ENCODE data around the gene TNK2. TPM values are rescaled to one million over a fixed set of nuclear protein-coding genes. Genes with fewer than 3 reads are reported as not detected.

TNK2 gene
- polyA plus RNA-seq, 2 of the 4 experiments (the other 2 are of a cell fraction), result 2.2 to 12.5 TPM

- TF ChIP-seq MAZ (IDR thresholded peaks at IDR 0.05; ENCODE audit: borderline replicate concordance, low read depth, low read length) (no peak), KDM5A (IDR thresholded peaks at IDR 0.05) (no peak), HOXB13 (CRISPR knock-in tag; IDR thresholded peaks at IDR 0.05; ENCODE audit: low read depth) (no peak), FOSL2 (IDR thresholded peaks at IDR 0.05) (no peak), FOSL2 (CRISPR knock-in tag; IDR thresholded peaks at IDR 0.05) (no peak), MAFK (IDR thresholded peaks at IDR 0.05; ENCODE audit: partially characterized antibody) (no peak), CBX2 (IDR thresholded peaks at IDR 0.05; ENCODE audit: borderline replicate concordance, low read depth) (no peak), POLR2AphosphoS2 (conservative IDR thresholded peaks at IDR 0.05; ENCODE audit: low read length) (no peak), USF2 (IDR thresholded peaks at IDR 0.05) (no peak), EHF (CRISPR knock-in tag; IDR thresholded peaks at IDR 0.05) (no peak), ESRRA (IDR thresholded peaks at IDR 0.05; ENCODE audit: borderline replicate concordance, low read length) (no peak), TP53 (CRISPR knock-in tag; IDR thresholded peaks at IDR 0.05) (no peak), HOXA7 (CRISPR knock-in tag; IDR thresholded peaks at IDR 0.05) (no peak), NR3C1 (IDR thresholded peaks at IDR 0.05) (no peak), BHLHE40 (IDR thresholded peaks at IDR 0.05; ENCODE audit: low read depth, low read length) (no peak), MYC (IDR thresholded peaks at IDR 0.05; ENCODE audit: borderline replicate concordance, low read length) (no peak), ZNF302 (CRISPR knock-in tag; IDR thresholded peaks at IDR 0.05) (no peak), KDM1A (IDR thresholded peaks at IDR 0.05; ENCODE audit: low read depth) (no peak)
- TF ChIP-seq, protein P1, sequence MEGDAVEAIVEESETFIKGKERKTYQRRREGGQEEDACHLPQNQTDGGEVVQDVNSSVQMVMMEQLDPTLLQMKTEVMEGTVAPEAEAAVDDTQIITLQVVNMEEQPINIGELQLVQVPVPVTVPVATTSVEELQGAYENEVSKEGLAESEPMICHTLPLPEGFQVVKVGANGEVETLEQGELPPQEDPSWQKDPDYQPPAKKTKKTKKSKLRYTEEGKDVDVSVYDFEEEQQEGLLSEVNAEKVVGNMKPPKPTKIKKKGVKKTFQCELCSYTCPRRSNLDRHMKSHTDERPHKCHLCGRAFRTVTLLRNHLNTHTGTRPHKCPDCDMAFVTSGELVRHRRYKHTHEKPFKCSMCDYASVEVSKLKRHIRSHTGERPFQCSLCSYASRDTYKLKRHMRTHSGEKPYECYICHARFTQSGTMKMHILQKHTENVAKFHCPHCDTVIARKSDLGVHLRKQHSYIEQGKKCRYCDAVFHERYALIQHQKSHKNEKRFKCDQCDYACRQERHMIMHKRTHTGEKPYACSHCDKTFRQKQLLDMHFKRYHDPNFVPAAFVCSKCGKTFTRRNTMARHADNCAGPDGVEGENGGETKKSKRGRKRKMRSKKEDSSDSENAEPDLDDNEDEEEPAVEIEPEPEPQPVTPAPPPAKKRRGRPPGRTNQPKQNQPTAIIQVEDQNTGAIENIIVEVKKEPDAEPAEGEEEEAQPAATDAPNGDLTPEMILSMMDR (IDR thresholded peaks at IDR 0.05), result no peak
- WGBS (ENCODE audit: missing lambda C conversion rate), result 84% methylated on average over 10 of the region's 11 CpGs
- H3K9me3 ChIP-seq, result no peaks in the 10 kb centered on the region
- ChIA-PET CTCF (interaction anchor here (1.0 to 11.5 kb wide), 8 partner anchors 11 to 196 kb away, joined by 3 to 207 read pairs (median 12); no protein-coding TSS in a partner anchor), POLR2A (no interaction called here)
- no peak for FAIRE-seq
- H3K4me2 ChIP-seq, result no peak overlapping the region
- H3K27ac ChIP-seq, result no peak overlapping the region
- H3K4me1 ChIP-seq, result peaks cover 26% of the 10 kb centered on the region
- DNase-seq (ENCODE audit: low read depth in 1 of 2, low spot score in 1 of 2), result no peak
- ATAC-seq, result no peak
- no peak overlapping the region for H3K4me3 ChIP-seq
These were observed 5.0 kb upstream of the TNK2 start for GRCh38 chr3:195913382-195913781.

GRCh38 chr3:195911946-195912270 is 3.6 kb upstream of the TNK2 start:
- H3K4me3 ChIP-seq, result no peak overlapping the region

More at GRCh38 chr3:195911946-195912270, 3.6 kb upstream of the TNK2 start:
- Histone ChIP-seq H3K27ac (peak overlapping the region; percentile 38 to 67; a peak in 4 of 6 replicates), H3K4me2 (0 out of 3 replicates have a peak overlapping the region, but pooled peaks have one; percentile 19), H3K9me3 (no peaks in the 10 kb centered on the region), H3K4me1 (peaks cover 33% of the 10 kb centered on the region)
- peak in 1 of 2 experiments; percentile 33 for DNase-seq (ENCODE audit: low read depth in 1 of 2, low spot score in 1 of 2)
- ChIA-PET CTCF (interaction anchor here (0.7 to 11.5 kb wide), 6 partner anchors 14 to 262 kb away, joined by 3 to 207 read pairs (median 4); no protein-coding TSS in a partner anchor), POLR2A (interaction anchor here (1.2 kb wide), 1 partner anchor 9 kb away, joined by 3 read pairs; no protein-coding TSS in a partner anchor)
- 54% methylated on average over 4 of the region's 4 CpGs for WGBS (ENCODE audit: missing lambda C conversion rate)
- no peak for FAIRE-seq
- TF ChIP-seq GATA3 (IDR thresholded peaks at IDR 0.05; ENCODE audit: borderline replicate concordance), result no peak
- TF ChIP-seq HEYL (CRISPR knock-in tag; IDR thresholded peaks at IDR 0.05), result no peak
- no peak for TF ChIP-seq HOXB13 (CRISPR knock-in tag; IDR thresholded peaks at IDR 0.05; ENCODE audit: low read depth)
- TF ChIP-seq PBX3 (IDR thresholded peaks at IDR 0.05), result no peak
- no peak for TF ChIP-seq MYC (IDR thresholded peaks at IDR 0.05; ENCODE audit: borderline replicate concordance, low read length)
- TF ChIP-seq HOXA7 (CRISPR knock-in tag; IDR thresholded peaks at IDR 0.05), result no peak
- TF ChIP-seq FOSB (CRISPR knock-in tag; IDR thresholded peaks at IDR 0.05), result no peak
- TF ChIP-seq, protein P2, sequence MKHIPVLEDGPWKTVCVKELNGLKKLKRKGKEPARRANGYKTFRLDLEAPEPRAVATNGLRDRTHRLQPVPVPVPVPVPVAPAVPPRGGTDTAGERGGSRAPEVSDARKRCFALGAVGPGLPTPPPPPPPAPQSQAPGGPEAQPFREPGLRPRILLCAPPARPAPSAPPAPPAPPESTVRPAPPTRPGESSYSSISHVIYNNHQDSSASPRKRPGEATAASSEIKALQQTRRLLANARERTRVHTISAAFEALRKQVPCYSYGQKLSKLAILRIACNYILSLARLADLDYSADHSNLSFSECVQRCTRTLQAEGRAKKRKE (CRISPR knock-in tag; IDR thresholded peaks at IDR 0.05; ENCODE audit: low read depth), result no peak
- no peak for TF ChIP-seq CBX2 (IDR thresholded peaks at IDR 0.05; ENCODE audit: borderline replicate concordance, low read depth)
- no peak for TF ChIP-seq ELK1 (IDR thresholded peaks at IDR 0.05; ENCODE audit: low read depth, low read length)
- TF ChIP-seq POLR2A (IDR thresholded peaks at IDR 0.05; ENCODE audit: low read length), result no peak
- TF ChIP-seq, protein P3, sequence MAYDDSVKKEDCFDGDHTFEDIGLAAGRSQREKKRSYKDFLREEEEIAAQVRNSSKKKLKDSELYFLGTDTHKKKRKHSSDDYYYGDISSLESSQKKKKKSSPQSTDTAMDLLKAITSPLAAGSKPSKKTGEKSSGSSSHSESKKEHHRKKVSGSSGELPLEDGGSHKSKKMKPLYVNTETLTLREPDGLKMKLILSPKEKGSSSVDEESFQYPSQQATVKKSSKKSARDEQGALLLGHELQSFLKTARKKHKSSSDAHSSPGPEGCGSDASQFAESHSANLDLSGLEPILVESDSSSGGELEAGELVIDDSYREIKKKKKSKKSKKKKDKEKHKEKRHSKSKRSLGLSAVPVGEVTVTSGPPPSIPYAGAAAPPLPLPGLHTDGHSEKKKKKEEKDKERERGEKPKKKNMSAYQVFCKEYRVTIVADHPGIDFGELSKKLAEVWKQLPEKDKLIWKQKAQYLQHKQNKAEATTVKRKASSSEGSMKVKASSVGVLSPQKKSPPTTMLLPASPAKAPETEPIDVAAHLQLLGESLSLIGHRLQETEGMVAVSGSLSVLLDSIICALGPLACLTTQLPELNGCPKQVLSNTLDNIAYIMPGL (CRISPR knock-in tag; IDR thresholded peaks at IDR 0.05; ENCODE audit: borderline replicate concordance), result no peak
- TF ChIP-seq SMC3 (IDR thresholded peaks at IDR 0.05), result no peak
- no peak for TF ChIP-seq ZSCAN20 (CRISPR knock-in tag; IDR thresholded peaks at IDR 0.05)
- TF ChIP-seq POLR2AphosphoS2 (conservative IDR thresholded peaks at IDR 0.05; ENCODE audit: low read length), result no peak
- no peak for TF ChIP-seq NPAS2 (CRISPR knock-in tag; IDR thresholded peaks at IDR 0.05; ENCODE audit: borderline replicate concordance)
- TF ChIP-seq JUN (IDR thresholded peaks at IDR 0.05), result no peak
- no peak for ATAC-seq
